PC-3 (cell line): ENCODE data around the gene NFYC.

Experiments used
- EZH2 ChIP-seq: fragments of 300-600 bp; sonication (generic); IDR thresholded peaks from one replicate; pipeline ENCODE4 v1.6.1; 2017; ENCODE audit warnings: antibody characterized with exemption, mild to moderate bottlenecking, low read length; ENCODE audit not compliant: unreplicated experiment
- EZH2phosphoT487 ChIP-seq: fragments of 300-600 bp; sonication (generic); IDR thresholded peaks from 2 replicates; pipeline ENCODE4 v1.6.1; 2018; ENCODE audit warnings: mild to moderate bottlenecking, antibody characterized with exemption, low read length, borderline replicate concordance
- TF ChIP-seq, protein P1 (sequence below): fragments of 300-600 bp; sonication (generic); conservative IDR thresholded peaks from 2 replicates; pipeline ENCODE4 v1.5.1; 2017; ENCODE audit warnings: antibody characterized with exemption, low read depth, mild to moderate bottlenecking, low read length

- TF ChIP-seq EZH2phosphoT487 (no peak), EZH2 (no peak)
- TF ChIP-seq, protein P1, sequence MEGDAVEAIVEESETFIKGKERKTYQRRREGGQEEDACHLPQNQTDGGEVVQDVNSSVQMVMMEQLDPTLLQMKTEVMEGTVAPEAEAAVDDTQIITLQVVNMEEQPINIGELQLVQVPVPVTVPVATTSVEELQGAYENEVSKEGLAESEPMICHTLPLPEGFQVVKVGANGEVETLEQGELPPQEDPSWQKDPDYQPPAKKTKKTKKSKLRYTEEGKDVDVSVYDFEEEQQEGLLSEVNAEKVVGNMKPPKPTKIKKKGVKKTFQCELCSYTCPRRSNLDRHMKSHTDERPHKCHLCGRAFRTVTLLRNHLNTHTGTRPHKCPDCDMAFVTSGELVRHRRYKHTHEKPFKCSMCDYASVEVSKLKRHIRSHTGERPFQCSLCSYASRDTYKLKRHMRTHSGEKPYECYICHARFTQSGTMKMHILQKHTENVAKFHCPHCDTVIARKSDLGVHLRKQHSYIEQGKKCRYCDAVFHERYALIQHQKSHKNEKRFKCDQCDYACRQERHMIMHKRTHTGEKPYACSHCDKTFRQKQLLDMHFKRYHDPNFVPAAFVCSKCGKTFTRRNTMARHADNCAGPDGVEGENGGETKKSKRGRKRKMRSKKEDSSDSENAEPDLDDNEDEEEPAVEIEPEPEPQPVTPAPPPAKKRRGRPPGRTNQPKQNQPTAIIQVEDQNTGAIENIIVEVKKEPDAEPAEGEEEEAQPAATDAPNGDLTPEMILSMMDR, result no peak
Observed at GRCh38 chr1:40652979-40653378, 38.5 kb upstream of the NFYC start.
